ENCODE results near the gene NAGLU. TPM values are rescaled to one million over a fixed set of nuclear protein-coding genes. Genes with fewer than 3 reads are reported as not detected.

NAGLU gene
- total RNA-seq, 1 experiment from 2014 or later = 29.5 TPM

GRCh38 chr17:42564815-42565522 is 28.9 kb downstream of the NAGLU start:
- intact Hi-C loops (cut with micrococcal nuclease) = no loop called here
- no TSS peak for BruUV-seq (replicated peaks)
- Mint-ChIP-seq H3K9me3 (ENCODE audit: unreplicated experiment) (no peaks in the 10 kb centered on the region), H3K36me3 (ENCODE audit: insufficient read depth, unreplicated experiment) (peaks cover 27% of the 10 kb centered on the region), H3K27ac (ENCODE audit: low read depth, unreplicated experiment) (no peak overlapping the region), H3K4me3 (ENCODE audit: unreplicated experiment) (peak overlapping the region; percentile 94), H3K4me1 (ENCODE audit: insufficient read depth, unreplicated experiment) (peaks cover 18% of the 10 kb centered on the region), H3K27me3 (ENCODE audit: insufficient read depth, unreplicated experiment) (no peaks in the 10 kb centered on the region)
- ChIA-PET POLR2A (interaction anchor here (0.7 to 6.2 kb wide), 4 partner anchors 12 to 364 kb away, joined by 3 to 51 read pairs (median 3); partner anchors contain the start of genes BECN1 and PSMC3IP), CTCF (interaction anchor here (0.6 to 1.2 kb wide), 5 partner anchors 11 to 188 kb away, joined by 3 to 5 read pairs (median 4); no protein-coding TSS in a partner anchor)
- TF ChIP-seq, protein P1, sequence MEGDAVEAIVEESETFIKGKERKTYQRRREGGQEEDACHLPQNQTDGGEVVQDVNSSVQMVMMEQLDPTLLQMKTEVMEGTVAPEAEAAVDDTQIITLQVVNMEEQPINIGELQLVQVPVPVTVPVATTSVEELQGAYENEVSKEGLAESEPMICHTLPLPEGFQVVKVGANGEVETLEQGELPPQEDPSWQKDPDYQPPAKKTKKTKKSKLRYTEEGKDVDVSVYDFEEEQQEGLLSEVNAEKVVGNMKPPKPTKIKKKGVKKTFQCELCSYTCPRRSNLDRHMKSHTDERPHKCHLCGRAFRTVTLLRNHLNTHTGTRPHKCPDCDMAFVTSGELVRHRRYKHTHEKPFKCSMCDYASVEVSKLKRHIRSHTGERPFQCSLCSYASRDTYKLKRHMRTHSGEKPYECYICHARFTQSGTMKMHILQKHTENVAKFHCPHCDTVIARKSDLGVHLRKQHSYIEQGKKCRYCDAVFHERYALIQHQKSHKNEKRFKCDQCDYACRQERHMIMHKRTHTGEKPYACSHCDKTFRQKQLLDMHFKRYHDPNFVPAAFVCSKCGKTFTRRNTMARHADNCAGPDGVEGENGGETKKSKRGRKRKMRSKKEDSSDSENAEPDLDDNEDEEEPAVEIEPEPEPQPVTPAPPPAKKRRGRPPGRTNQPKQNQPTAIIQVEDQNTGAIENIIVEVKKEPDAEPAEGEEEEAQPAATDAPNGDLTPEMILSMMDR (IDR thresholded peaks at IDR 0.05; ENCODE audit: unreplicated experiment) = no peak
- no peak for DNase-seq (ENCODE audit: unreplicated experiment)

GRCh38 chr17:42565523-42566214 is 29.6 kb downstream of the NAGLU start:
- H3K36me3 Mint-ChIP-seq (ENCODE audit: insufficient read depth, unreplicated experiment) = peaks cover 34% of the 10 kb centered on the region
- ChIA-PET CTCF (interaction anchor here (0.5 to 1.2 kb wide), 3 partner anchors 39 to 546 kb away, joined by 3 to 5 read pairs (median 4); no protein-coding TSS in a partner anchor), POLR2A (interaction anchor here (1.1 to 6.2 kb wide), 3 partner anchors 11 to 22 kb away, joined by 3 to 51 read pairs (median 8); partner anchors contain the start of gene PSMC3IP)
- H3K27me3 Mint-ChIP-seq (ENCODE audit: insufficient read depth, unreplicated experiment) = no peaks in the 10 kb centered on the region
- BruUV-seq (replicated peaks) = no TSS peak
- TF ChIP-seq, protein P1 (IDR thresholded peaks at IDR 0.05; ENCODE audit: unreplicated experiment) = no peak
- intact Hi-C loops (cut with micrococcal nuclease) = no loop called here
- H3K4me1 Mint-ChIP-seq (ENCODE audit: insufficient read depth, unreplicated experiment) = peaks cover 18% of the 10 kb centered on the region
- DNase-seq (ENCODE audit: unreplicated experiment) = no peak
- H3K27ac Mint-ChIP-seq (ENCODE audit: low read depth, unreplicated experiment) = no peak overlapping the region
- no peaks in the 10 kb centered on the region for H3K9me3 Mint-ChIP-seq (ENCODE audit: unreplicated experiment)
- no peak overlapping the region for H3K4me3 Mint-ChIP-seq (ENCODE audit: unreplicated experiment)

DNA sequence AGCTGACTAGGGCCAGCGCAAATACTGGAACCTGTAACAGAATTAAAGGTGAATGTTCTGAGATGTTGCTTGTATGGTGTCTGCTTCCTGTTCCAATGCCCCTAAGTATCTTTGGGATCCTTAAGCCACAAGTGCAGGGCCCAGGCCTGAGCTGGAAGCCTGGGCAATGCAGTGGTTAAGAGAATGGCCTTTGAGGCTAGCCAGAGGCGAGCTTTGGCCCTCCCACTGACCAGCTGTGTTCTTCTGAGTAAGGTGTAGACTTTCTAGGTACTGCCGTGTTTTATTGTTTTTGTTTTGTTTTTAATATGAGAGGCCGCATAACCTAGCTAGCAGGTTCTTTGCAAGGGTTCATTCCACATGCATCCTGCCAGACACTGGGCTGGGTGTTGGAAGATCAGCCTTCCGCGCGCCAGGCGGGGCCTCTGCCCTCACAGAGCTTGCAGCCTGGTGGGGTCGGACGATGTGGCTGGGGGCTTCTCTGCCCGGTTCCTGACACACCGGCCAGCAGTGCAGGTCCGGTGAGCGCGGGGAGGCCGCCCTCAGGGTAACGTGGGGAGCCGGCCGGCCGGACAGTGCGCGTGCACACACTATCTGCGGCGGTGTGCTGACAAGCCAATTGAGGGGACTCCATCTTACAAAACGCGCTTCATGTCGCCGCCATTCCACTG is 30.3 kb downstream of the NAGLU start:
- Mint-ChIP-seq H3K4me1 (ENCODE audit: insufficient read depth, unreplicated experiment) (peaks cover 18% of the 10 kb centered on the region), H3K9me3 (ENCODE audit: unreplicated experiment) (no peaks in the 10 kb centered on the region), H3K27me3 (ENCODE audit: insufficient read depth, unreplicated experiment) (no peaks in the 10 kb centered on the region), H3K27ac (ENCODE audit: low read depth, unreplicated experiment) (no peak overlapping the region), H3K36me3 (ENCODE audit: insufficient read depth, unreplicated experiment) (peaks cover 40% of the 10 kb centered on the region), H3K4me3 (ENCODE audit: unreplicated experiment) (peak overlapping the region; percentile 79)
- intact Hi-C loops (cut with micrococcal nuclease) = no loop called here
- ChIA-PET CTCF (interaction anchor here (0.5 to 4.0 kb wide), 5 partner anchors 12 to 1045 kb away, joined by 3 to 17 read pairs (median 4); partner anchors contain the start of gene PSMC3IP), POLR2A (interaction anchor here (1.2 to 6.2 kb wide), 3 partner anchors 11 to 30 kb away, joined by 8 to 51 read pairs (median 10); partner anchors contain the start of genes NAGLU and PSMC3IP)
- no TSS peak for BruUV-seq (replicated peaks)
- DNase-seq (ENCODE audit: unreplicated experiment) = no peak
- TF ChIP-seq, protein P1 (IDR thresholded peaks at IDR 0.05; ENCODE audit: unreplicated experiment) = no peak

All from MCF 10A (cell line).